Activated CD4-positive, alpha-beta T cell treated with anti-CD3 and anti-CD28 coated beads, Interleukin-2, amount 50 U/mL, for 1 hour (primary cell): ENCODE results near the gene BMP2K.
"Not testable (repeated sequence)": the region's sequence is repeated elsewhere in the genome, so short reads cannot be mapped to it uniquely, and the experiment has no call there.

Experiments
- DNase-seq: peaks from one replicate; pipeline ENCODE4 v3.0.0-alpha.2; 2020

The BMP2K gene

GRCh38 chr4:78864405-78865024 is 88.4 kb downstream of the BMP2K start:
- DNase-seq, result no peak

GRCh38 chr4:78865451-78865850 is 89.3 kb downstream of the BMP2K start:
- no peak for DNase-seq

- DNase-seq, result not testable (repeated sequence)
Measured at GRCh38 chr4:78868712-78869111, 92.6 kb downstream of the BMP2K start.

GRCh38 chr4:78870056-78870455 is 93.9 kb downstream of the BMP2K start:
- DNase-seq, result no peak

- no peak for DNase-seq
Measured at GRCh38 chr4:78876568-78877320, 100.6 kb downstream of the BMP2K start.

- no peak for DNase-seq
Measured at GRCh38 chr4:78878031-78878430, 101.9 kb downstream of the BMP2K start.

- no peak for DNase-seq
Measured at GRCh38 chr4:78880874-78881492, 104.8 kb downstream of the BMP2K start.

GRCh38 chr4:78885598-78885997 is 109.4 kb downstream of the BMP2K start:
- DNase-seq, result no peak

GRCh38 chr4:78889955-78890354 is 113.8 kb downstream of the BMP2K start:
- no peak for DNase-seq

GRCh38 chr4:78899302-78899701 is 123.2 kb downstream of the BMP2K start:
- no peak for DNase-seq

- DNase-seq, result no peak
Measured at GRCh38 chr4:78901882-78902281, 125.7 kb downstream of the BMP2K start.

GRCh38 chr4:78902298-78902697 is 126.1 kb downstream of the BMP2K start:
- DNase-seq, result no peak

- DNase-seq, result no peak
Measured at GRCh38 chr4:78904143-78904542, 128.0 kb downstream of the BMP2K start.

GRCh38 chr4:78907638-78908037 is 131.5 kb downstream of the BMP2K start:
- DNase-seq, result no peak

GRCh38 chr4:78908974-78909373 is 132.8 kb downstream of the BMP2K start:
- not testable (repeated sequence) for DNase-seq

- no peak for DNase-seq
Measured at GRCh38 chr4:78910612-78911011, 134.5 kb downstream of the BMP2K start.

GRCh38 chr4:78922207-78922606 is 146.1 kb downstream of the BMP2K start:
- DNase-seq, result no peak

GRCh38 chr4:78923464-78924312 is 147.5 kb downstream of the BMP2K start:
- DNase-seq, result no peak

- no peak for DNase-seq
Measured at GRCh38 chr4:78926826-78927225, 150.7 kb downstream of the BMP2K start.

- DNase-seq, result no peak
Measured at GRCh38 chr4:78928835-78929234, 152.7 kb downstream of the BMP2K start.

- DNase-seq, result no peak
Measured at GRCh38 chr4:78930016-78930629, 154.0 kb downstream of the BMP2K start.

GRCh38 chr4:78936989-78937388 is 160.8 kb downstream of the BMP2K start:
- no peak for DNase-seq

- no peak for DNase-seq
Measured at GRCh38 chr4:78937837-78938236, 161.7 kb downstream of the BMP2K start.
